DMS79 treated with DMSO at 0.1 percent for 48 hours (cell line): Measurements from ENCODE around the gene GSTT2.
"Not testable (repeated sequence)": the region's sequence is repeated elsewhere in the genome, so short reads cannot be mapped to it uniquely, and the experiment has no call there.

Experiments
- DNase-seq: peaks from one replicate; lab custom pipeline; 2025; lab: John Stamatoyannopoulos, UW

GSTT2 gene

GRCh38 chr22:23974836-23975352, 5.0 kb upstream of the GSTT2 start:
- DNase-seq = not testable (repeated sequence)

- DNase-seq = not testable (repeated sequence)
Observed at GRCh38 chr22:23977304-23977703, 2.6 kb upstream of the GSTT2 start.

GRCh38 chr22:23980567-23980966, 633 bp downstream of the GSTT2 start:
- DNase-seq = not testable (repeated sequence)

- no peak for DNase-seq
Observed at GRCh38 chr22:23984430-23984829, 4.5 kb downstream of the GSTT2 start.

GRCh38 chr22:23986089-23986488, 6.2 kb downstream of the GSTT2 start:
- not testable (repeated sequence) for DNase-seq

- not testable (repeated sequence) for DNase-seq
Observed at GRCh38 chr22:23986538-23987178, 6.7 kb downstream of the GSTT2 start.

GRCh38 chr22:23989583-23990244, 9.8 kb downstream of the GSTT2 start:
- DNase-seq = not testable (repeated sequence)

- DNase-seq = not testable (repeated sequence)
Observed at GRCh38 chr22:23993080-23993479, 13.1 kb downstream of the GSTT2 start.

- DNase-seq = not testable (repeated sequence)
Observed at GRCh38 chr22:23993581-23994177, 13.7 kb downstream of the GSTT2 start.

GRCh38 chr22:23997092-23997491, 17.2 kb downstream of the GSTT2 start:
- DNase-seq = no peak

GRCh38 chr22:23999779-24000178, 19.8 kb downstream of the GSTT2 start:
- not testable (repeated sequence) for DNase-seq

- DNase-seq = no peak
Observed at GRCh38 chr22:24001314-24001713, 21.4 kb downstream of the GSTT2 start.

- no peak for DNase-seq
Observed at GRCh38 chr22:24002272-24002671, 22.3 kb downstream of the GSTT2 start.

GRCh38 chr22:24002851-24003250, 22.9 kb downstream of the GSTT2 start:
- no peak for DNase-seq

GRCh38 chr22:24003887-24004286, 24.0 kb downstream of the GSTT2 start:
- DNase-seq = no peak

- DNase-seq = no peak
Observed at GRCh38 chr22:24005201-24005600, 25.3 kb downstream of the GSTT2 start, which contains the start of gene GSTT4. GSTT4 (minus strand) TSS chr22:24005453; CDS start chr22:24005356, 97 bp downstream.

GRCh38 chr22:24006207-24006913, 26.4 kb downstream of the GSTT2 start:
- DNase-seq = no peak

- DNase-seq = no peak
Observed at GRCh38 chr22:24006914-24007214, 26.9 kb downstream of the GSTT2 start.

GRCh38 chr22:24007253-24008021, 27.5 kb downstream of the GSTT2 start:
- DNase-seq = no peak

- DNase-seq = no peak
Observed at GRCh38 chr22:24008022-24008283, 28.0 kb downstream of the GSTT2 start.

- DNase-seq = no peak
Observed at GRCh38 chr22:24008381-24009226, 28.7 kb downstream of the GSTT2 start.
